A172 (cell line): Measurements from ENCODE around the gene CNTN4. TPM values are rescaled to one million over a fixed set of nuclear protein-coding genes. Genes with fewer than 3 reads are reported as not detected.

ENCODE experiments used
- DNase-seq: peaks from one replicate; pipeline ENCODE4 v3.0.0-alpha.2; 2015; ENCODE audit warnings: low spot score
- total RNA-seq: library from RNA; depleted of rRNA; stranded (reverse); fragments of >200 nt; shearing (Covaris generic); gene quantifications from 2 replicates; pipeline ENCODE4 v1.2.3, GENCODE V29; 2014

Gene CNTN4
- total RNA-seq, 1 experiment from 2014 or later = not detected

- no peak for DNase-seq
Measured at GRCh38 chr3:2684046-2684445, 585.4 kb downstream of the CNTN4 start.

- no peak for DNase-seq
Measured at GRCh38 chr3:2686816-2687502, 588.3 kb downstream of the CNTN4 start.

- no peak for DNase-seq
Measured at GRCh38 chr3:2697589-2697988, 598.9 kb downstream of the CNTN4 start.

- no peak for DNase-seq
Measured at GRCh38 chr3:2701471-2701870, 602.8 kb downstream of the CNTN4 start.

- no peak for DNase-seq
Measured at GRCh38 chr3:2706144-2706835, 607.6 kb downstream of the CNTN4 start.

GRCh38 chr3:2706836-2707210 is 608.2 kb downstream of the CNTN4 start:
- no peak for DNase-seq

GRCh38 chr3:2711081-2711480 is 612.4 kb downstream of the CNTN4 start:
- DNase-seq = no peak

GRCh38 chr3:2713923-2714322 is 615.3 kb downstream of the CNTN4 start:
- DNase-seq = no peak

GRCh38 chr3:2714834-2715233 is 616.2 kb downstream of the CNTN4 start:
- no peak for DNase-seq

- no peak for DNase-seq
Measured at GRCh38 chr3:2727101-2727500, 628.4 kb downstream of the CNTN4 start.

GRCh38 chr3:2727610-2728318 is 629.1 kb downstream of the CNTN4 start:
- no peak for DNase-seq

GRCh38 chr3:2731843-2732242 is 633.2 kb downstream of the CNTN4 start:
- DNase-seq = no peak

GRCh38 chr3:2735392-2735894 is 636.8 kb downstream of the CNTN4 start:
- no peak for DNase-seq

- DNase-seq = no peak
Measured at GRCh38 chr3:2741516-2741915, 642.9 kb downstream of the CNTN4 start.

- DNase-seq = no peak
Measured at GRCh38 chr3:2765002-2765579, 666.4 kb downstream of the CNTN4 start.

GRCh38 chr3:2770451-2770850 is 671.8 kb downstream of the CNTN4 start:
- no peak for DNase-seq

- no peak for DNase-seq
Measured at GRCh38 chr3:2771193-2771592, 672.5 kb downstream of the CNTN4 start.

- no peak for DNase-seq
Measured at GRCh38 chr3:2771741-2772140, 673.1 kb downstream of the CNTN4 start.

- no peak for DNase-seq
Measured at GRCh38 chr3:2772803-2773202, 674.1 kb downstream of the CNTN4 start.

- DNase-seq = no peak
Measured at GRCh38 chr3:2774481-2775249, 676.0 kb downstream of the CNTN4 start.

GRCh38 chr3:2783261-2783660 is 684.6 kb downstream of the CNTN4 start:
- DNase-seq = no peak

GRCh38 chr3:2784627-2785026 is 686.0 kb downstream of the CNTN4 start:
- no peak for DNase-seq
